SK-N-SH treated with all-trans-retinoic acid at 6 μM for 48 hours (cell line): ENCODE data around the gene HNRNPR.

Source experiments
- ATAC-seq: fragments of 200-7000 bp; cut with Tn5 transposase; 3 replicates; pipeline ENCODE4 v1.9.1; 2020; ENCODE audit warnings: mild to moderate bottlenecking, moderate library complexity
- ARNTL ChIP-seq: fragments of 450-650 bp; formaldehyde crosslinking; IDR thresholded peaks from 2 replicates; pipeline ENCODE4 v1.5.0; 2020; ENCODE audit warnings: low read depth, mild to moderate bottlenecking, moderate library complexity, borderline replicate concordance
- BACH2 ChIP-seq: fragments of 250-450 bp; sonication (Bioruptor Pico); IDR thresholded peaks from 2 replicates; pipeline ENCODE4 v1.9.0; 2021; ENCODE audit warnings: mild to moderate bottlenecking, borderline replicate concordance
- CREB5 ChIP-seq: fragments of 250-450 bp; sonication (Bioruptor Pico); IDR thresholded peaks from 2 replicates; pipeline ENCODE4 v1.5.1; 2020; ENCODE audit warnings: low read depth, mild to moderate bottlenecking, moderate library complexity
- CSDC2 ChIP-seq: fragments of 250-450 bp; sonication (Bioruptor Pico); IDR thresholded peaks from 2 replicates; pipeline ENCODE4 v1.5.0; 2020; ENCODE audit warnings: mild to moderate bottlenecking, moderate library complexity
- CSRNP3 ChIP-seq: fragments of 250-450 bp; sonication (Bioruptor Pico); IDR thresholded peaks from 2 replicates; pipeline ENCODE4 v1.5.1; 2021; ENCODE audit warnings: mild to moderate bottlenecking, moderate library complexity
- ISL1 ChIP-seq: fragments of 250-450 bp; sonication (Bioruptor Pico); IDR thresholded peaks from 2 replicates; pipeline ENCODE4 v2.1.2; 2022; ENCODE audit warnings: mild to moderate bottlenecking, moderate library complexity
- OSR1 ChIP-seq: fragments of 250-450 bp; sonication (Bioruptor Pico); IDR thresholded peaks from 2 replicates; pipeline ENCODE4 v1.8.0; 2022; ENCODE audit warnings: moderate library complexity, mild to moderate bottlenecking, inconsistent platforms
- PATZ1 ChIP-seq: fragments of 250-450 bp; sonication (Bioruptor Pico); IDR thresholded peaks from 2 replicates; pipeline ENCODE4 v1.8.0; 2020; ENCODE audit warnings: mild to moderate bottlenecking, moderate library complexity, borderline replicate concordance
- PPARA ChIP-seq: fragments of 250-450 bp; sonication (Bioruptor Pico); IDR thresholded peaks from 2 replicates; pipeline ENCODE4 v1.5.0; 2020; ENCODE audit warnings: mild to moderate bottlenecking, borderline replicate concordance
- RARB ChIP-seq: fragments of 250-450 bp; sonication (Bioruptor Pico); IDR thresholded peaks from 2 replicates; pipeline ENCODE4 v1.8.0; 2021; ENCODE audit warnings: mild to moderate bottlenecking, moderate library complexity
- SNAI2 ChIP-seq: fragments of 250-450 bp; sonication (Bioruptor Pico); IDR thresholded peaks from 2 replicates; pipeline ENCODE4 v1.5.0; 2020; ENCODE audit warnings: mild to moderate bottlenecking, moderate library complexity
- TCF4 ChIP-seq: fragments of 250-450 bp; sonication (Bioruptor Pico); IDR thresholded peaks from 2 replicates; pipeline ENCODE4 v1.8.0; 2021; ENCODE audit warnings: mild to moderate bottlenecking, moderate library complexity, borderline replicate concordance
- TOX ChIP-seq: fragments of 250-450 bp; sonication (Bioruptor Pico); IDR thresholded peaks from 2 replicates; pipeline ENCODE4 v1.8.0; 2021; ENCODE audit warnings: mild to moderate bottlenecking, moderate library complexity, borderline replicate concordance
- TSHZ2 ChIP-seq: fragments of 250-450 bp; sonication (Bioruptor Pico); IDR thresholded peaks from 2 replicates; pipeline ENCODE4 v1.5.0; 2020; ENCODE audit warnings: mild to moderate bottlenecking, moderate library complexity
- ZFP30 ChIP-seq: fragments of 450-650 bp; formaldehyde crosslinking; IDR thresholded peaks from 2 replicates; pipeline ENCODE4 v1.5.0; 2022; ENCODE audit warnings: mild to moderate bottlenecking, moderate library complexity
- ZNF565 ChIP-seq: fragments of 450-650 bp; formaldehyde crosslinking; conservative IDR thresholded peaks from 2 replicates; pipeline ENCODE4 v1.5.0; 2020; ENCODE audit warnings: low read depth, mild to moderate bottlenecking, moderate library complexity
- ZNF70 ChIP-seq: fragments of 450-650 bp; formaldehyde crosslinking; IDR thresholded peaks from 2 replicates; pipeline ENCODE4 v1.5.0; 2020; ENCODE audit warnings: mild to moderate bottlenecking, moderate library complexity
- ZNF8 ChIP-seq: fragments of 450-650 bp; formaldehyde crosslinking; IDR thresholded peaks from 2 replicates; pipeline ENCODE4 v1.5.0; 2020; ENCODE audit warnings: mild to moderate bottlenecking, moderate library complexity

Gene HNRNPR

GRCh38 chr1:23384312-23385058, 40.4 kb upstream of the HNRNPR start (continued):
- TF ChIP-seq PATZ1 (CRISPR knock-in tag): no peak
- no peak for TF ChIP-seq TOX (CRISPR knock-in tag)
- TF ChIP-seq BACH2 (CRISPR knock-in tag): no peak
- no peak for TF ChIP-seq SNAI2 (CRISPR knock-in tag)

- TF ChIP-seq ZNF70 (CRISPR knock-in tag) (no peak), ZNF565 (CRISPR knock-in tag) (no peak), CSDC2 (no peak), OSR1 (CRISPR knock-in tag) (no peak), CREB5 (CRISPR knock-in tag) (no peak), PPARA (CRISPR knock-in tag) (no peak), ZFP30 (CRISPR knock-in tag) (no peak), ZNF8 (CRISPR knock-in tag) (no peak), ARNTL (CRISPR knock-in tag) (no peak), ISL1 (CRISPR knock-in tag) (no peak), TSHZ2 (CRISPR knock-in tag) (no peak), PATZ1 (CRISPR knock-in tag) (no peak), CSRNP3 (CRISPR knock-in tag) (no peak)
- peak; percentile 27; the same call in 1 of the 3 replicates for ATAC-seq
Observed at GRCh38 chr1:23383577-23384311, 39.7 kb upstream of the HNRNPR start.

GRCh38 chr1:23381233-23381885, 37.3 kb upstream of the HNRNPR start:
- no peak for ATAC-seq
- TF ChIP-seq TSHZ2 (CRISPR knock-in tag): no peak
- no peak for TF ChIP-seq TCF4 (CRISPR knock-in tag)
- TF ChIP-seq ARNTL (CRISPR knock-in tag): no peak
- no peak for TF ChIP-seq PATZ1 (CRISPR knock-in tag)
- TF ChIP-seq ISL1 (CRISPR knock-in tag): no peak
- no peak for TF ChIP-seq CREB5 (CRISPR knock-in tag)
- no peak for TF ChIP-seq BACH2 (CRISPR knock-in tag)
- TF ChIP-seq RARB: no peak
- no peak for TF ChIP-seq ZFP30 (CRISPR knock-in tag)
- no peak for TF ChIP-seq OSR1 (CRISPR knock-in tag)
